ENCODE measurements around the gene DPH7.
"Not testable (repeated sequence)": the region's sequence is repeated elsewhere in the genome, so short reads cannot be mapped to it uniquely, and the experiment has no call there.

Gene DPH7

GRCh38 chr9:137516144-137516917 is 62.4 kb downstream of the DPH7 start:
- DNase-seq: no peak

DNA sequence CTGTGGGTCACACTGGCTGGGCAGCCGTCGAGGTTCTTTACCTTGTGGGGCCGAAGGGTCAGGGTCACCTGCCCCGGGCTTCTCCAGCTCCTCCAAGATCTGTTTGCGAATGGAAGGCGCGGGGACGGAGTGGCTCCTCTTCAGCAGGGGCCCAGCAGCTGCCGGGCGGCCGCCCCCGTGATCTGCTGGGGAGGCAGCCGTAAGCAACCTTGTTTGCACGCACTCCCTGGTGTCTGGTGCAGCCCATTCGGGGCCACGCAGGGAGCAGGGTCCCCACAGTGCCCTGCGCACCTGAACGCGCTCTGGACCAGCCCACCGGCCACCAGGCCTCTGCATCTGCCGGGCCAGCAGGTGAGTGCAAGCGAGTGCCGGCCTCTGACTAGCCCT is 63.4 kb downstream of the DPH7 start:
- no peak for DNase-seq

- no peak for DNase-seq
Measured at GRCh38 chr9:137514691-137515337, 63.9 kb downstream of the DPH7 start.

DNA sequence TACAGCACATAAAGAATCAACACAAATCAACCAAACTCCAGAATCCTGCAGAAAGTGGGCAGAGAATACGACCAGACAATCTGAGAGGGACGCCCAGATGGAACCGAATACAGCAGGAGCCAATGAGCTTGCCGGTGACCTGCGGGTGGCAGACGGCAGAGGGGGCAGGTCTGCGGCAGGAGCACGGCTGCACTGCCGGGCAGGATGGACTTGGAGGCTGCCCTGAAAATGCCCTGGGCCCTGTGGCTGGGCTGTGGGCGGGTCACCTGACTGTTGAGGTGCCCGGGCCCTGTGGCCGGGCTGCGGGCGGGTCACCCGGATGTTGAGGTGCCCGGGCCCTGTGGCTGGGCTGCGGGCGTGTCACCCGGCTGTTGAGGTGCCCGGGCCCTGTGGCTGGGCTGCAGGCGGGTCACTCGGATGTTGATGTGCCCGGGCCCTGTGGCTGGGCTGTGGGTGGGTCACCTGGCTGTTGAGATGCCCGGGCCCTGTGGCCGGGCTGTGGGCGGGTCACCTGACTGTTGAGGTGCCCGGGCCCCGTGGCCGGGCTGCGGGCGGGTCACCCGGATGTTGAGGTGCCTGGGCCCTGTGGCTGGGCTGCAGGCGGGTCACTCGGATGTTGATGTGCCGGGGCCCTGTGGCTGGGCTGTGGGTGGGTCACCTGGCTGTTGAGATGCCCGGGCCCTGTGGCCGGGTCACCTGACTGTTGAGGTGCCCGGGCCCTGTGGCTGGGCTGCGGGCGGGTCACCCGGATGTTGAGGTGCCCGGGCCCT is 64.7 kb downstream of the DPH7 start:
- not testable (repeated sequence) for DNase-seq

DNA sequence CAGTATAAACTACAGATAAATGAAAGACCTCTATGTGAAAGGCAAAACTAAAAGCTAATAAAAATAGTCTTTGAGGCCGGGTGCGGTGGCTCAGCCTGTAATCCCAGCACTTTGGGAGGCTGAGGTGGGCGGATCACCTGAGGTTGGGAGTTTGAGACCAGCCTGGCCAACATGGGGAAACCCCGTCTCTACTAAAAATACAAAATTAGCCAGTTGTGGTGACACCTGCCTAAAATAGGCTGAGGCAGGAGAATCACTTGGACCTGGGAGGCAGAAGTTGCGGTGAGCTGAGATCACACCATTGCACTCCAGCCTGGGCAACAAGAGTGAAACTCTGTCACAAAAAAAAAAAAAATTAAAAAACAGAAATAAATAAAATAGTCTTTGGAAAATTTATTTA is 65.6 kb downstream of the DPH7 start:
- not testable (repeated sequence) for DNase-seq

DNA sequence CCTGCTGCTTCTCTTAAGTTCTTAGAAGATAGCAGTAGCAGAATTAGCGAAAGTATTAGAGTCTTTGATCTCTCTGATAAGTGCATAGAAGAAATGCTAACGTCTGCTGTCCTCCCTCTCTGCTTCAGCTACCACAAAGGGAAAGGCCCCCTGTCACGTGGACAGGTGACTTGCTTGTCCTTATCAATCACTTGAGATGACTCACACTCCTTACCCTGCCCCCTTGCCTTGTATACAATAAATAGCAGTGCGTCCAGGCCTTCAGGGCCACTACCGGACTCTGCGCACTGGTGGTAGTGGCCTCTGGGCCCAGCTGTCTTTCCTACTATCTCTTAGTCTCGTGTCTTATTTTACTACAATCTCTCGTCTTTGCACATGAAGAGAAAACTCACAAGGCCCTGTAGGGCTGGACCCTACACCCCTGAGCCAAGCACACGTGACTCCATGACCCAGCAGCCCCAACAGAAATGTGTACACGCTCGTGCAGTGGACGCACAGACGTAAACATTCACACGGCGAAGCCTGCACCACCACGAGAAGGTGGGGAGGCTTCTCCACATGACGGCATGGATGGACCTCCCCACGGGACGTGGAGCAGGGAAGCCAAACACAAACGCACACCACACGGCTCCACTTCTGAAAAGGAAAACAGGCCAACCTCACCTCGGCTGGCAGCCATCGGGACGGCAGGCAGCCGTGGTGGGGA is 66.8 kb downstream of the DPH7 start:
- no peak for DNase-seq

DNA sequence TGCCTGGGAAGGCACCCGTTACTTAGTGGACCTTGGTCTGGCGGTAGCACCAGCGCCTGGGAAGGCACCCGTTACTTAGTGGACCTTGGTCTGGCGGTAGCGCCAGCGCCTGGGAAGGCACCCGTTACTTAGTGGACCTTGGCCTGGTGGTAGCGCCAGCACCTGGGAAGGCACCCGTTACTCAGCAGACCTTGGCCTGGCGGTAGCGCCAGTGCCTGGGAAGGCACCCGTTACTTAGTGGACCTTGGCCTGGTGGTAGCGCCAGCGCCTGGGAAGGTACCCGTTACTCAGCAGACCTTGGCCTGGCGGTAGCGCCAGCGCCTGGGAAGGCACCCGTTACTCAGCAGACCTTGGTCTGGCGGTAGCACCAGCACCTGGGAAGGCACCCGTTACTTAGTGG is 67.6 kb downstream of the DPH7 start:
- DNase-seq: not testable (repeated sequence)

DNA sequence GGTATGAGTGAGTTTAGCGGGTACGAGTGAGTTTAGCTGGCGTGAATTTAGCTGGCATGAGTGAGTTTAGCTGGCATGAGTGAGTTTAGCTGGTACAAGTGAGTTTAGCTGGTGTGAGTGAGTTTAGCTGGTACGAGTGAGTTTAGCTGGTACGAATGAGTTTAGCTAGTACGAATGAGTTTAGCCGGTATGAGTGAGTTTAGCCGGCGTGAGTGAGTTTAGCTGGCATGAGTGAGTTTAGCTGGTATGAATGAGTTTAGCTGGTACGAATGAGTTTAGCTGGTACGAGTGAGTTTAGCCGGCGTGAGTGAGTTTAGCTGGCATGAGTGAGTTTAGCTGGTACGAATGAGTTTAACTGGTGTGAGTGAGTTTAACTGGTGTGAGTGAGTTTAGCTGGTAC is 69.5 kb downstream of the DPH7 start:
- DNase-seq: no peak

- DNase-seq: no peak
Measured at GRCh38 chr9:137506702-137507171, 72.0 kb downstream of the DPH7 start.

DNA sequence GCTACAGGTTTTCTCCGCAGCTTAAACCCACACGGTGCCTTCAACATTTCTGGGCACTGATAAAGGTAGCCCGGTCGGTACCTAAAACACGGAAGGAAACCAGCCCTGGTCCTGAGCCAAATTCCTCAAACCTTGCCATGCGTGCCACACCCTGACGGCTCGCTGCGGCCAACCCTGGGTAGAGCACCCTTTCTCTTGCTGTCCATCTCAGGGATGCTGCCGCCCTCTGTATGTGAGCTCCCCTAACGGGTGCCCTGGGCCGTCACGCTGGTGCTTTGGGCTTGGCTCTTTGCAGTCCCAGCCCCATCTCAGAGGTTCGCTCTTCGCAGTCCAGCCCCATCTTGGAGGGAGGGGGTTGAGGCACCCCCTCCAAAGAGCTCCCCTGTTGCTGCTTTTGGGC is 72.5 kb downstream of the DPH7 start:
- DNase-seq: no peak

DNA sequence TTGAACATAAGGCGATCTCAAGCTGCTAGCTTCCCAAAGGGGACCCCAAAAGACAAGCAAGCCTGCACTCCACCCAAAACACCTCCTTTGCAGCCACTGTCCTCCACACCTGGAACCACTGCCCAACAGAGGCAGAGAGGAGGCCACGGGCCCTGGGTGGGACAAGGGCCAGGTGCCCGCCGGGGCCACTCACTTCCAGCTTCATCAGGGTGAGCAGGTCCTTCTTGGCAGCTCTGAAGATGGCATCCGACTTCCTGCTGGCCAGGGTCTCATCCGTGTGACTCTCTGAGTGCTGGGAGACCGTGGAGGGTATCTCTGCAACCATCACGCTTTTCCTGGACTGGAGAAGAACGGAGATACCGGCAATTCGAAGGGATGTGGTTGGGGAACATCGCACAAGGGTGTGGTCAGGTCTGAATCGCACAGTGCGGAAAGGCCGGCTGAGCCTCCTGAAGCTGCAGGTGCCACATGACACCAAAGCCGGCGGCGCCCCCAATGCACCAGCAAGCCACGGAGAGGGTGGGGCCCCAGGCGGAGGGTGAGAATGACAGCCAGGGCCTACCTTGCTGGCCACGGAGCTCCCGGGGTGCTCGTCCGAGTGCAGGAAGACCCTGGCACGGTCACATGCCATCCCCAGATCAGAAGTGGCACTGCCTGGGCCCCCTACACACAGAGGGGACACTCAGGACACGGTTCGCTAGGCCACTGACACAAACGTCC is 73.1 kb downstream of the DPH7 start:
- no peak for DNase-seq
